ENCODE results near the gene KANSL1.

DNA sequence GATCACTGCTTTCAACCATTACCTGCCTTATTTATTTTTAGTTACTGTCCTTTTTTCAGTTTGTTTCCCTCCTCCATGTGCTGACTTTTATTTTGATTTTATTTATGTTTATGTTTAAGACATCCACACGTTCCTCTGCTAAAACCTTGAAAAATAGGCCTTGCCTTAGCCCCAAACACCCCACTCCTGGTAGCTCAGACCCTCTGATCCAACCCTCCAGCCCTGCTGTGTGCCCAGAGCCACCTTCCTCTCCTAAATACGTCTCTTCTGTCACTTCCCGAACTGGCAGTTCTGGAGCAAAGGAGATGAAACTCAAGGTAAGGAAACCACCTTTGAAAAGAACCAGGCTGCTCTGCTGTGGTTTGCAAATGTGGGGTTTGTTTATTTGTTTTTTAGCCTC lies 203.5 kb downstream of the KANSL1 start:
- TF ChIP-seq EZH2phosphoT487 (IDR thresholded peaks at IDR 0.05; ENCODE audit: low read depth, severe bottlenecking, unreplicated experiment), result no peak
- TF ChIP-seq, protein P1, sequence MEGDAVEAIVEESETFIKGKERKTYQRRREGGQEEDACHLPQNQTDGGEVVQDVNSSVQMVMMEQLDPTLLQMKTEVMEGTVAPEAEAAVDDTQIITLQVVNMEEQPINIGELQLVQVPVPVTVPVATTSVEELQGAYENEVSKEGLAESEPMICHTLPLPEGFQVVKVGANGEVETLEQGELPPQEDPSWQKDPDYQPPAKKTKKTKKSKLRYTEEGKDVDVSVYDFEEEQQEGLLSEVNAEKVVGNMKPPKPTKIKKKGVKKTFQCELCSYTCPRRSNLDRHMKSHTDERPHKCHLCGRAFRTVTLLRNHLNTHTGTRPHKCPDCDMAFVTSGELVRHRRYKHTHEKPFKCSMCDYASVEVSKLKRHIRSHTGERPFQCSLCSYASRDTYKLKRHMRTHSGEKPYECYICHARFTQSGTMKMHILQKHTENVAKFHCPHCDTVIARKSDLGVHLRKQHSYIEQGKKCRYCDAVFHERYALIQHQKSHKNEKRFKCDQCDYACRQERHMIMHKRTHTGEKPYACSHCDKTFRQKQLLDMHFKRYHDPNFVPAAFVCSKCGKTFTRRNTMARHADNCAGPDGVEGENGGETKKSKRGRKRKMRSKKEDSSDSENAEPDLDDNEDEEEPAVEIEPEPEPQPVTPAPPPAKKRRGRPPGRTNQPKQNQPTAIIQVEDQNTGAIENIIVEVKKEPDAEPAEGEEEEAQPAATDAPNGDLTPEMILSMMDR (IDR thresholded peaks at IDR 0.05; ENCODE audit: poor library complexity), result no peak

All from hepatocyte (in vitro differentiated cells).